ENCODE results near the gene ZNF318. TPM values are rescaled to one million over a fixed set of nuclear protein-coding genes. Genes with fewer than 3 reads are reported as not detected.

The ZNF318 gene
- polyA plus RNA-seq, 1 of the 3 experiments (the other 2 are of a cell fraction), result 6.3 TPM

- peaks cover 8% of the 10 kb centered on the region for H3F3A ChIP-seq (replicated peaks; ENCODE audit: insufficient read depth)
- TF ChIP-seq RAD21 (IDR thresholded peaks at IDR 0.05; ENCODE audit: low read length), result no peak
- TF ChIP-seq JUND (IDR thresholded peaks at IDR 0.05), result no peak
- no peak for TF ChIP-seq ZBTB33 (IDR thresholded peaks at IDR 0.05; ENCODE audit: borderline replicate concordance, low read depth)
- no peak for TF ChIP-seq USF1 (IDR thresholded peaks at IDR 0.05; ENCODE audit: borderline replicate concordance, low read depth)
- TF ChIP-seq RCOR1 (IDR thresholded peaks at IDR 0.05; ENCODE audit: low read length), result no peak
- no peak for TF ChIP-seq PBX3 (IDR thresholded peaks at IDR 0.05)
- TF ChIP-seq EP300 (IDR thresholded peaks at IDR 0.05; ENCODE audit: borderline replicate concordance in 1 of 2, low read depth in 1 of 2, low read length in 1 of 2), result no peak
- peaks cover 0 to 4% of the 10 kb centered on the region in 2 experiments for H3K36me3 ChIP-seq (replicated peaks in 1 of 2; ENCODE audit: control insufficient read depth in 1 of 2, insufficient read depth in 2 of 2, low read length in 1 of 2)
- H3K4me3 ChIP-seq (ENCODE audit: low read depth in 2 of 2, low read length in 1 of 2), result no peak overlapping the region
- CTCF ChIA-PET, result no interaction called here
- POLR2A ChIA-PET, result no interaction called here
- H3K9ac ChIP-seq, result no peak overlapping the region
- no peaks in the 10 kb centered on the region for H3K9me2 ChIP-seq
- H3K27ac ChIP-seq (ENCODE audit: low read depth in 2 of 2, low read length in 1 of 2), result no peak overlapping the region
- no peaks in the 10 kb centered on the region for H3K79me2 ChIP-seq (ENCODE audit: insufficient read depth)
- no peak overlapping the region for H3K4me2 ChIP-seq
- DNase-seq, result no peak
- no peaks in the 10 kb centered on the region for H3K27me3 ChIP-seq (ENCODE audit: insufficient read depth)
- H4K20me1 ChIP-seq (ENCODE audit: insufficient read depth), result no peaks in the 10 kb centered on the region
- H3K4me1 ChIP-seq (ENCODE audit: control insufficient read depth in 1 of 2, insufficient read depth in 2 of 2, low read depth in 1 of 2, low read length in 1 of 2), result no peaks in the 10 kb centered on the region; a peak in 1 of 4 replicates
- H3K9me3 ChIP-seq, result no peaks in the 10 kb centered on the region
- 64% methylated on average over 1 of the region's 1 CpG for WGBS (ENCODE audit: low lambda C conversion rate)
- H2AFZ ChIP-seq (ENCODE audit: low read depth), result no peak overlapping the region
Observed at GRCh38 chr6:43331470-43331869, 38.0 kb downstream of the ZNF318 start.

GRCh38 chr6:43328528-43328927, 40.9 kb downstream of the ZNF318 start:
- no peak overlapping the region for H3K27ac ChIP-seq (ENCODE audit: low read depth in 2 of 2, low read length in 1 of 2)
- H4K20me1 ChIP-seq (ENCODE audit: insufficient read depth), result no peaks in the 10 kb centered on the region
- no peak overlapping the region for H2AFZ ChIP-seq (ENCODE audit: low read depth)
- TF ChIP-seq SIN3A (IDR thresholded peaks at IDR 0.05; ENCODE audit: borderline replicate concordance, low read depth, low read length) (no peak), USF1 (IDR thresholded peaks at IDR 0.05; ENCODE audit: borderline replicate concordance, low read depth) (no peak), MEF2A (IDR thresholded peaks at IDR 0.05; ENCODE audit: borderline replicate concordance, low read depth) (no peak), TCF12 (IDR thresholded peaks at IDR 0.05) (peak; percentile 44; the same call in 1 of the 2 replicates), ELF1 (IDR thresholded peaks at IDR 0.05) (no peak), PBX3 (IDR thresholded peaks at IDR 0.05) (peak; percentile 29; the same call in 1 of the 2 replicates), EZH2phosphoT487 (IDR thresholded peaks at IDR 0.05; ENCODE audit: borderline replicate concordance, low read depth) (no peak)
- H3K36me3 ChIP-seq (replicated peaks in 1 of 2; ENCODE audit: control insufficient read depth in 1 of 2, insufficient read depth in 2 of 2, low read length in 1 of 2), result no peaks in the 10 kb centered on the region
- H3K9me3 ChIP-seq, result no peaks in the 10 kb centered on the region
- no peak for DNase-seq
- ChIA-PET POLR2A (no interaction called here), CTCF (interaction anchor here (1.0 to 1.2 kb wide), 2 partner anchors 10 to 88 kb away, joined by 3 read pairs; no protein-coding TSS in a partner anchor)
- H3K79me2 ChIP-seq (ENCODE audit: insufficient read depth), result no peaks in the 10 kb centered on the region
- H3K4me2 ChIP-seq, result no peak overlapping the region
- H3K4me1 ChIP-seq (ENCODE audit: control insufficient read depth in 1 of 2, insufficient read depth in 2 of 2, low read depth in 1 of 2, low read length in 1 of 2), result no peaks in the 10 kb centered on the region; a peak in 1 of 4 replicates
- H3K4me3 ChIP-seq (ENCODE audit: low read depth in 2 of 2, low read length in 1 of 2), result no peak overlapping the region
- H3K9ac ChIP-seq, result no peak overlapping the region
- no peaks in the 10 kb centered on the region for H3K27me3 ChIP-seq (ENCODE audit: insufficient read depth)
- no peaks in the 10 kb centered on the region for H3K9me2 ChIP-seq
- H3F3A ChIP-seq (replicated peaks; ENCODE audit: insufficient read depth), result peaks cover 2% of the 10 kb centered on the region
- WGBS (ENCODE audit: low lambda C conversion rate), result 19% methylated on average over 1 of the region's 1 CpG

All from SK-N-SH (cell line).